ENCODE measurements around the gene CEBPZ. TPM values are rescaled to one million over a fixed set of nuclear protein-coding genes. Genes with fewer than 3 reads are reported as not detected.

CEBPZ gene
- total RNA-seq, 2 experiments from 2014 or later: 92.3 to 102 TPM

GRCh38 chr2:37173741-37174140 lies 57.7 kb downstream of the CEBPZ start:
- H3K4me3 Mint-ChIP-seq: no peak overlapping the region
- Histone ChIP-seq H3K9me3 (ENCODE audit: control insufficient read depth in 1 of 2, insufficient read depth in 1 of 2, low read length in 2 of 2) (no peaks in the 10 kb centered on the region), H3K36me3 (ENCODE audit: insufficient read depth, low read length) (no peaks in the 10 kb centered on the region), H3K4me1 (ENCODE audit: insufficient read depth, low read length) (no peaks in the 10 kb centered on the region), H3K27ac (ENCODE audit: low read depth in 1 of 2, low read length in 2 of 2) (no peak overlapping the region), H3K27me3 (ENCODE audit: control insufficient read depth in 1 of 2, insufficient read depth in 2 of 2, low read length in 2 of 2) (no peaks in the 10 kb centered on the region), H3K4me3 (ENCODE audit: low read length) (no peak overlapping the region)
- TF ChIP-seq, protein P1, sequence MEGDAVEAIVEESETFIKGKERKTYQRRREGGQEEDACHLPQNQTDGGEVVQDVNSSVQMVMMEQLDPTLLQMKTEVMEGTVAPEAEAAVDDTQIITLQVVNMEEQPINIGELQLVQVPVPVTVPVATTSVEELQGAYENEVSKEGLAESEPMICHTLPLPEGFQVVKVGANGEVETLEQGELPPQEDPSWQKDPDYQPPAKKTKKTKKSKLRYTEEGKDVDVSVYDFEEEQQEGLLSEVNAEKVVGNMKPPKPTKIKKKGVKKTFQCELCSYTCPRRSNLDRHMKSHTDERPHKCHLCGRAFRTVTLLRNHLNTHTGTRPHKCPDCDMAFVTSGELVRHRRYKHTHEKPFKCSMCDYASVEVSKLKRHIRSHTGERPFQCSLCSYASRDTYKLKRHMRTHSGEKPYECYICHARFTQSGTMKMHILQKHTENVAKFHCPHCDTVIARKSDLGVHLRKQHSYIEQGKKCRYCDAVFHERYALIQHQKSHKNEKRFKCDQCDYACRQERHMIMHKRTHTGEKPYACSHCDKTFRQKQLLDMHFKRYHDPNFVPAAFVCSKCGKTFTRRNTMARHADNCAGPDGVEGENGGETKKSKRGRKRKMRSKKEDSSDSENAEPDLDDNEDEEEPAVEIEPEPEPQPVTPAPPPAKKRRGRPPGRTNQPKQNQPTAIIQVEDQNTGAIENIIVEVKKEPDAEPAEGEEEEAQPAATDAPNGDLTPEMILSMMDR (IDR thresholded peaks at IDR 0.05): no peak
- H3K9me3 Mint-ChIP-seq: no peaks in the 10 kb centered on the region
- CTCF ChIA-PET: no interaction called here
- intact Hi-C loops (cut with DNase I, micrococcal nuclease): loop anchor here in 1 of 2 experiments (10.0 kb wide), 1 partner anchor 211 kb away; no protein-coding TSS in a partner anchor
- no peaks in the 10 kb centered on the region for H3K36me3 Mint-ChIP-seq (ENCODE audit: low read depth)
- no peak for DNase-seq
- no peaks in the 10 kb centered on the region for H3K27me3 Mint-ChIP-seq
- no peak for ATAC-seq (ENCODE audit: poor library complexity)
- no peaks in the 10 kb centered on the region for H3K4me1 Mint-ChIP-seq (ENCODE audit: low read depth)
- H3K27ac Mint-ChIP-seq: no peak overlapping the region
- POLR2A ChIA-PET: no interaction called here

DNA sequence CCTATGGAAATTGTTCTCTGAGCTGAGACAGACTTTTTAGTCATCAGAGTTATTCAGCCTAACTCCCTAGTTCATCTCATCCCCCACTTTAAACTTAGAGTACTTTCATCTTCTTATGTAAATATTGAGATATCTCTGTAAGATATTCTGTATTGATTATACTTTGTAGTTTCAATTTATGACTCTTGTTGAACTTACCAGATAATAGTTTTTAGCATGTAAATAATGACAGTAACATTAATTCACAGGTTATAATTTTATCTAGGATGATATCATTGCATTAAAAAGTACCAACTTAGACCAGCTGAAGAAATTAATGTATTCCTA lies 59.8 kb downstream of the CEBPZ start:
- POLR2A ChIA-PET: interaction anchor here (0.8 kb wide), 1 partner anchor 15 kb away, joined by 3 read pairs; the partner anchor contains the start of gene EIF2AK2
- Mint-ChIP-seq H3K27ac (no peak overlapping the region), H3K9me3 (no peaks in the 10 kb centered on the region), H3K27me3 (no peaks in the 10 kb centered on the region), H3K4me3 (no peak overlapping the region), H3K36me3 (ENCODE audit: low read depth) (no peaks in the 10 kb centered on the region), H3K4me1 (ENCODE audit: low read depth) (no peaks in the 10 kb centered on the region)
- intact Hi-C loops (cut with DNase I, micrococcal nuclease): loop anchor here in 1 of 2 experiments (10.0 kb wide), 1 partner anchor 213 kb away; no protein-coding TSS in a partner anchor
- Histone ChIP-seq H3K4me1 (ENCODE audit: insufficient read depth, low read length) (no peaks in the 10 kb centered on the region), H3K9me3 (ENCODE audit: control insufficient read depth in 1 of 2, insufficient read depth in 1 of 2, low read length in 2 of 2) (no peaks in the 10 kb centered on the region), H3K27me3 (ENCODE audit: control insufficient read depth in 1 of 2, insufficient read depth in 2 of 2, low read length in 2 of 2) (no peaks in the 10 kb centered on the region), H3K36me3 (ENCODE audit: insufficient read depth, low read length) (no peaks in the 10 kb centered on the region), H3K27ac (ENCODE audit: low read depth in 1 of 2, low read length in 2 of 2) (no peak overlapping the region), H3K4me3 (ENCODE audit: low read length) (no peak overlapping the region)
- ATAC-seq (ENCODE audit: poor library complexity) (no peak), DNase-seq (no peak)
- TF ChIP-seq, protein P1 (IDR thresholded peaks at IDR 0.05): no peak
- CTCF ChIA-PET: interaction anchor here (1.2 kb wide), 1 partner anchor 78 kb away, joined by 3 read pairs; no protein-coding TSS in a partner anchor

DNA sequence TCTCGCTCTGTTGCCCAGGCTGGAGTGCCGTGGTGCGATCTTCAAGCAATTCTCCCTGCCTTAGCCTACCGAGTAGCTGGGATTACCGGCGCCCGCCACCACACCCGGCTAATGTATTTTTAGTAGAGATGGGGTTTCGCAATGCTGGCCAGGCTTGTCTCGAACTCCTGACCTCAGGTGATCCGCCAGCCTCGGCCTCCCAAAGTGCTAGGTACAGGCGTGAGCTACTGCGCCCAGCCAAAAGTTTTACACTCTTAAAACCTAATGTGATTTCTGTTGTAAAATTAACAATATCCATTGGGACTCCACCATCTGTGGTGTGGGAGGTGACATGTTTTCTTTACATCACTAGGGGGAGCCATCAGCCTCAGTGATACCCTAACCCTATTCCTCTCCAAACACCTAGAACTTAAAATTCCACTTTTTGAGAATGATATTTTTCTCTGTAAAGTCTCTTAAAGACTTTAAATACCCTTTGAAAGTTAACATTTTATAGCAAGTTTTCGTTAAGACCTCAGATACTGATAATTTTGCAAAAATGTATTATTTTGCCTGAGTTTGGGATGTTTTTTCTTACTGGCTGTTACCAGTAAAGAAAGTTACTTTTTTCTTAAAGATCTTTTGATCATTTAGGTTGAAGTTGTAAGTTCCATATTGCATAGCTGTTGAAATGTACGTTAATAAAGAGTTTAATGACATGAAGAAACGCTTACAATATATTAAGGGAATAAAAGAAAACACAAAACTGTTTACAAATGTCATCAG lies 63.0 kb downstream of the CEBPZ start:
- no peaks in the 10 kb centered on the region for H3K36me3 Mint-ChIP-seq (ENCODE audit: low read depth)
- ATAC-seq (ENCODE audit: poor library complexity): peak; percentile 85
- H3K27me3 ChIP-seq (ENCODE audit: control insufficient read depth in 1 of 2, insufficient read depth in 2 of 2, low read length in 2 of 2): no peaks in the 10 kb centered on the region
- H3K4me1 Mint-ChIP-seq (ENCODE audit: low read depth): no peaks in the 10 kb centered on the region
- POLR2A ChIA-PET: no interaction called here
- CTCF ChIA-PET: interaction anchor here (0.6 to 1.1 kb wide), 4 partner anchors 10 to 1179 kb away, joined by 3 to 5 read pairs (median 4); partner anchors contain the start of gene EIF2AK2
- H3K9me3 Mint-ChIP-seq: peaks cover 8% of the 10 kb centered on the region
- TF ChIP-seq, protein P1 (IDR thresholded peaks at IDR 0.05): peak; percentile 71
- intact Hi-C loops (cut with DNase I, micrococcal nuclease): loop anchor here (2.0 to 5.0 kb wide), 3 partner anchors 64 to 709 kb away; partner anchors contain the start of genes CEBPZ (in 1 of the 2) and NDUFAF7 (in 1 of the 2)
- no peaks in the 10 kb centered on the region for H3K4me1 ChIP-seq (ENCODE audit: insufficient read depth, low read length)
- no peaks in the 10 kb centered on the region for H3K36me3 ChIP-seq (ENCODE audit: insufficient read depth, low read length)
- no peak overlapping the region for H3K27ac Mint-ChIP-seq
- no peak overlapping the region for H3K4me3 ChIP-seq (ENCODE audit: low read length)
- no peak overlapping the region for H3K27ac ChIP-seq (ENCODE audit: low read depth in 1 of 2, low read length in 2 of 2)
- no peaks in the 10 kb centered on the region for H3K27me3 Mint-ChIP-seq
- H3K9me3 ChIP-seq (ENCODE audit: control insufficient read depth in 1 of 2, insufficient read depth in 1 of 2, low read length in 2 of 2): peaks cover 0 to 9% of the 10 kb centered on the region in 2 experiments
- DNase-seq: peak in 6 of 14 experiments; percentile 6 to 66 (median 46)
- H3K4me3 Mint-ChIP-seq: no peak overlapping the region
